Right atrium auricular region (tissue), 2 donors: ENCODE data around the gene ERAL1. TPM values are rescaled to one million over a fixed set of nuclear protein-coding genes. Genes with fewer than 3 reads are reported as not detected.
A peak's percentile ranks its signal among the peaks of the same experiment; 100 is the strongest.
"Not testable (repeated sequence)": the region's sequence is repeated elsewhere in the genome, so short reads cannot be mapped to it uniquely, and the experiment has no call there.

Experiments used
- DNase-seq: peaks from one replicate; pipeline ENCODE4 v3.0.0-alpha.2; 2019; ENCODE audit warnings: low spot score
- H3K27ac ChIP-seq, 2 donors: fragments of 200-600 bp; sonication (generic); 1 replicate in 1 of 2; 2 replicates in 1 of 2; pipeline ENCODE4 v1.5.1; 2016 to 2019
- H3K27me3 ChIP-seq, 2 donors: fragments of 200-600 bp; sonication (generic); one replicate each; pipeline versions ENCODE4 v1.5.1 to v1.6.0; 2017 to 2019
- H3K36me3 ChIP-seq: fragments of 200-600 bp; sonication (generic); one replicate; pipeline ENCODE4 v1.5.1; 2016
- H3K4me1 ChIP-seq, 2 donors: fragments of 200-600 bp; sonication (generic); one replicate each; pipeline versions ENCODE4 v1.5.1 to v1.6.0; 2017 to 2019
- H3K4me3 ChIP-seq, 2 donors: fragments of 200-600 bp; sonication (generic); 1 replicate in 1 of 2; 2 replicates in 1 of 2; pipeline ENCODE4 v1.5.1; 2017 to 2019; ENCODE audit warnings: mild to moderate bottlenecking in 1 of 2, moderate library complexity in 1 of 2
- H3K9me3 ChIP-seq, 2 donors: fragments of 200-600 bp; sonication (generic); one replicate each; pipeline ENCODE4 v1.5.1; 2019
- CTCF ChIP-seq, 2 donors: fragments of 200-600 bp; sonication (generic); IDR thresholded peaks; one replicate each; pipeline ENCODE4 v1.5.1; 2019; ENCODE audit warnings: antibody characterized with exemption in 2 of 2
- total RNA-seq, 2 donors: library from RNA; depleted of rRNA; stranded (reverse); fragments of >200 nt; gene quantifications; one replicate each; pipeline ENCODE4 v1.1.0, GENCODE V29; 2016

ERAL1 gene
- total RNA-seq, 2 donors from 2014 or later = 32.0 to 51.4 TPM

- Histone ChIP-seq H3K27ac (no peak overlapping the region), H3K4me1 (peaks cover 0 to 10% of the 10 kb centered on the region in 2 donors), H3K4me3 (no peak overlapping the region), H3K9me3 (no peaks in the 10 kb centered on the region), H3K27me3 (no peaks in the 10 kb centered on the region), H3K36me3 (no peaks in the 10 kb centered on the region)
- no peak for TF ChIP-seq CTCF (IDR thresholded peaks at IDR 0.05)
- DNase-seq = no peak
Observed at GRCh38 chr17:28843816-28844148, 11.0 kb upstream of the ERAL1 start.

- H3K9me3 ChIP-seq = no peaks in the 10 kb centered on the region
- no peak for TF ChIP-seq CTCF (IDR thresholded peaks at IDR 0.05)
- no peak overlapping the region for H3K27ac ChIP-seq
- H3K4me1 ChIP-seq = peaks cover 0 to 8% of the 10 kb centered on the region in 2 donors
- no peaks in the 10 kb centered on the region for H3K27me3 ChIP-seq
- H3K4me3 ChIP-seq = no peak overlapping the region
- H3K36me3 ChIP-seq = no peaks in the 10 kb centered on the region
- no peak for DNase-seq
Observed at GRCh38 chr17:28846231-28846630, 8.6 kb upstream of the ERAL1 start.

GRCh38 chr17:28846699-28847098 lies 8.1 kb upstream of the ERAL1 start:
- H3K27me3 ChIP-seq, H3K36me3 ChIP-seq, H3K4me3 ChIP-seq, DNase-seq, H3K27ac ChIP-seq, H3K4me1 ChIP-seq, H3K9me3 ChIP-seq: not testable (repeated sequence)

GRCh38 chr17:28848667-28849066 lies 6.1 kb upstream of the ERAL1 start:
- not testable (repeated sequence) for H3K27me3 ChIP-seq, H3K9me3 ChIP-seq, DNase-seq, H3K4me3 ChIP-seq, H3K36me3 ChIP-seq, H3K27ac ChIP-seq, H3K4me1 ChIP-seq
- peak in 1 of 2 donors; percentile 45 for TF ChIP-seq CTCF (IDR thresholded peaks at IDR 0.05)

GRCh38 chr17:28849281-28849680 lies 5.5 kb upstream of the ERAL1 start:
- no peaks in the 10 kb centered on the region for H3K4me1 ChIP-seq
- no peaks in the 10 kb centered on the region for H3K36me3 ChIP-seq
- H3K4me3 ChIP-seq = no peak overlapping the region
- DNase-seq = no peak
- H3K27ac ChIP-seq = no peak overlapping the region
- no peaks in the 10 kb centered on the region for H3K27me3 ChIP-seq
- H3K9me3 ChIP-seq = no peaks in the 10 kb centered on the region
- no peak for TF ChIP-seq CTCF (IDR thresholded peaks at IDR 0.05)

- no peak for DNase-seq
Observed at GRCh38 chr17:28853295-28853694, 1.5 kb upstream of the ERAL1 start.

More at GRCh38 chr17:28853295-28853694, 1.5 kb upstream of the ERAL1 start:
- Histone ChIP-seq H3K4me1 (peaks cover 0 to 9% of the 10 kb centered on the region in 2 donors), H3K27ac (no peak overlapping the region), H3K36me3 (peaks cover 7% of the 10 kb centered on the region), H3K27me3 (no peaks in the 10 kb centered on the region), H3K9me3 (no peaks in the 10 kb centered on the region), H3K4me3 (no peak overlapping the region)
- TF ChIP-seq CTCF (IDR thresholded peaks at IDR 0.05) = no peak
